Measurements from ENCODE around the gene KIDINS220.

The KIDINS220 gene

DNA sequence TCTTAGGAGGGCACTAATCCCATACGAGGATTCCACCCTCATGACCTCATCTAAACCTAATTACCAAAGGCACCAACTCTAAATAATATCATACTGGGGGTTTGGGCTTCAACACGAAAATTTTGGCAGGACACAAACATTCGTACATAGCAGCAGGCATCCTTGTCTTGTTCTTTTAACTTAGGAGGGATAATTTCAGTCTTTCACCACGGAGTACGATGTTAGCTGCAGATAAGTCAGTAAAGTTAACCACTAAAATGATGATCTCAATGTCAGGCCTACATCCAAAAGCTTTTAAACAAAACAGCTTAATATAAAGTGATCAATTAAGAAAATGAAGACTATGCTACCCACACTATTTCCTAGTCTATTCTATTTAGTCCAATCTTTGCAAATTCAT is 80.7 kb downstream of the KIDINS220 start:
- H3K9me3 ChIP-seq (ENCODE audit: control insufficient read depth in 1 of 2, low read length in 2 of 2) = peaks cover 0 to 9% of the 10 kb centered on the region in 2 donors
- H3K4me1 ChIP-seq (ENCODE audit: control insufficient read depth in 1 of 2, insufficient read depth in 2 of 2, low read length in 2 of 2) = no peaks in the 10 kb centered on the region
- H3K4me3 ChIP-seq (ENCODE audit: low read depth in 1 of 2, low read length in 2 of 2) = no peak overlapping the region
- peaks cover 7 to 16% of the 10 kb centered on the region in 2 donors for H3K36me3 ChIP-seq (ENCODE audit: control insufficient read depth in 1 of 2, insufficient read depth in 2 of 2, low read length in 2 of 2)
- no peak overlapping the region for H3K27ac ChIP-seq (ENCODE audit: low read depth, low read length)
- H3K9ac ChIP-seq (ENCODE audit: low read depth in 1 of 2, low read length in 2 of 2) = no peak overlapping the region
- H3K27me3 ChIP-seq (ENCODE audit: control insufficient read depth in 1 of 2, insufficient read depth in 2 of 2, low read length in 2 of 2) = no peaks in the 10 kb centered on the region

DNA sequence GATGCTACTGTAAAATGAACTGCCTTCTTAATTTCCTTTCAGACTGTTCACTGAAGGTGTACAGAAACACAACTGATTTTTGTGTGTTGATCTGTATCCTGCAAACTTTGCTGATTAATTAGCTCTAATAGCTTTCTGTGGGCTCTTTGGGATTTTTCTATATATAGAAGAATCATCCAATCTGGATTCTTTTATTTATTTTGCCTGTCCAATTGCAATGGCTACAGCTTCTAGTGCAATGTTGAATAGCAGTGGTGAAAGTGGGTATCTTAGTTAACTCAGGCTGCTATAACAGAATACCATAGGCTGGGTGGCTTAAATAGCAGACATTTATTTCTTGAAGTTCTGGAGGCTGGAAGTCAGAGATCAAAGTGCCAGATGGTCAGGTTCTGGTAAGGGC is 81.2 kb downstream of the KIDINS220 start:
- H3K9ac ChIP-seq (ENCODE audit: low read depth in 1 of 2, low read length in 2 of 2) = no peak overlapping the region
- no peaks in the 10 kb centered on the region for H3K4me1 ChIP-seq (ENCODE audit: control insufficient read depth in 1 of 2, insufficient read depth in 2 of 2, low read length in 2 of 2)
- peaks cover 7 to 16% of the 10 kb centered on the region in 2 donors for H3K36me3 ChIP-seq (ENCODE audit: control insufficient read depth in 1 of 2, insufficient read depth in 2 of 2, low read length in 2 of 2)
- H3K4me3 ChIP-seq (ENCODE audit: low read depth in 1 of 2, low read length in 2 of 2) = no peak overlapping the region
- no peak overlapping the region for H3K27ac ChIP-seq (ENCODE audit: low read depth, low read length)
- no peaks in the 10 kb centered on the region for H3K27me3 ChIP-seq (ENCODE audit: control insufficient read depth in 1 of 2, insufficient read depth in 2 of 2, low read length in 2 of 2)
- peaks cover 0 to 9% of the 10 kb centered on the region in 2 donors for H3K9me3 ChIP-seq (ENCODE audit: control insufficient read depth in 1 of 2, low read length in 2 of 2)

DNA sequence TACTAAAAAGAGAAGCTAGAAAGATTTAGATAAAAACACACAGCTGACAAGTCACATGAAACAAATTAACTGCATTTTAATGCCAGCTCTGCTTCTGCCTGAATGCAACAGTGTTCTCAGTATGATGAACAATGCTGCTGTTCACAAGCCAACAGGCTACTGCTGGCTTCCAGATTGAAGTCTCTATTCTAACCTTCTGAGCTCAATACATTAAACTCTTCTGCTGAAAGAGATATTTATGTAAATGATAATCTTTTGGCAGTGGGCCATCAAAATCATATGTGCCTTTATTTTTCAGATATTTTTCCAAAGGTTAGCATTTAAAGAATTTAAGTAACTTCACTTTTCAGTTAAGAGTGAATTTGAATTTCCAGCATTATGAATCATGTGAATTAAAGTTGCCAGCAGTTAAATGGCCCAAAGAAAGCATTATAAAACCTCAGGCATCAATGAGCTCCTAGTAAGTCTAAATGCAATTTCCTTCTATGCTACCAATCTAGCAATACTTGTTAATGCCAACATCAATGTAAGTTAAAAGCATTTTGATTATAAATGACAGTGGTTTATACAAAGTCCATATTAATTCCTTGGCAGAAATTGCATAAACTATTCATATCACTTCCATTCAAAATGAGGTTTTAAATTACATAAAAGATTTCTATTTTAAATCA is 83.2 kb downstream of the KIDINS220 start:
- H3K9me3 ChIP-seq (ENCODE audit: control insufficient read depth in 1 of 2, low read length in 2 of 2) = peaks cover 0 to 9% of the 10 kb centered on the region in 2 donors
- H3K36me3 ChIP-seq (ENCODE audit: control insufficient read depth in 1 of 2, insufficient read depth in 2 of 2, low read length in 2 of 2) = peaks cover 10 to 24% of the 10 kb centered on the region in 2 donors
- H3K9ac ChIP-seq (ENCODE audit: low read depth in 1 of 2, low read length in 2 of 2) = no peak overlapping the region

DNA sequence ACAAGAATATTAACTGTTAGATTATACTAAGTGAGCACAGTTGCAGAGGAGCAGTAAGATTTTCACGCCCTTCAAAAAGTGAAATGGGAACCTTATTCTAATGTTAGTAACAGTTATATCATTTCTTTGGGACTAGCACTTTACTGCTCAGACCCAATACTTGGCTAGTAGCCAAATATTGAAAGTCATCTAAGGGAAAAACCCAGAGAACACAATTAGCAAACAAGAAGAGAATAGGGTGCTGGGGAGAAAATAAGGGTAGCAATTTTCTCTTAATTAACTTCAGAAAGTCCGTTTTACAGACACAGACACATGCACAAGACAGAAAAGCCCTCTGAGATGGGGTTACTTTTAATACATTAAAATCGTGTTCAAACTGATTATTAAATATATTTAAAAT is 83.8 kb downstream of the KIDINS220 start:
- H3K36me3 ChIP-seq (ENCODE audit: control insufficient read depth in 1 of 2, insufficient read depth in 2 of 2, low read length in 2 of 2) = peaks cover 10 to 28% of the 10 kb centered on the region in 2 donors

More for the DNA sequence above, 83.2 kb downstream of the KIDINS220 start:
- H3K4me3 ChIP-seq (ENCODE audit: low read depth in 1 of 2, low read length in 2 of 2) = no peak overlapping the region
- H3K4me1 ChIP-seq (ENCODE audit: control insufficient read depth in 1 of 2, insufficient read depth in 2 of 2, low read length in 2 of 2) = no peaks in the 10 kb centered on the region
- H3K27me3 ChIP-seq (ENCODE audit: control insufficient read depth in 1 of 2, insufficient read depth in 2 of 2, low read length in 2 of 2) = no peaks in the 10 kb centered on the region
- H3K27ac ChIP-seq (ENCODE audit: low read depth, low read length) = no peak overlapping the region

DNA sequence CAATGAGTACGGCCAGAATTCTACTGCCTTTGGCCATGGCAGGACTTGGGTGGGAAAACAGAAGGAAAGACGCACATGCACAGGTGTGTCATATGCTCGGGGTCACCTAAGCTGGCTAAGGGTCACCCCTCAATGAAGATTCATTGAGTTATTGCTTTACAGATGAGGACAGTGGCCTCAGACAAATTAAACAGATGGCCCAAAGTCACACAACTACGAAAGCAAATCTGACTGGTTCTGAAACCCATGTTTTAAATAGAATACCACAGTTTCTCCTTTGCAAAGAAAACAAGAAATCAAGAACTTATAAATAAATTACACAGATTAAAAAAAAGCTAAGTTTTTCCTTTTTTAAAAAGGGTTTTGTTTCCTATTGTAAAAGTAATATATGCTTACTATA is 85.0 kb downstream of the KIDINS220 start:
- peaks cover 0 to 9% of the 10 kb centered on the region in 2 donors for H3K9me3 ChIP-seq (ENCODE audit: control insufficient read depth in 1 of 2, low read length in 2 of 2)
- peaks cover 10 to 25% of the 10 kb centered on the region in 2 donors for H3K36me3 ChIP-seq (ENCODE audit: control insufficient read depth in 1 of 2, insufficient read depth in 2 of 2, low read length in 2 of 2)

More for the DNA sequence above, 83.8 kb downstream of the KIDINS220 start:
- peaks cover 0 to 9% of the 10 kb centered on the region in 2 donors for H3K9me3 ChIP-seq (ENCODE audit: control insufficient read depth in 1 of 2, low read length in 2 of 2)
- H3K4me3 ChIP-seq (ENCODE audit: low read depth in 1 of 2, low read length in 2 of 2) = no peak overlapping the region
- no peak overlapping the region for H3K27ac ChIP-seq (ENCODE audit: low read depth, low read length)
- H3K9ac ChIP-seq (ENCODE audit: low read depth in 1 of 2, low read length in 2 of 2) = no peak overlapping the region
- no peaks in the 10 kb centered on the region for H3K4me1 ChIP-seq (ENCODE audit: control insufficient read depth in 1 of 2, insufficient read depth in 2 of 2, low read length in 2 of 2)
- H3K27me3 ChIP-seq (ENCODE audit: control insufficient read depth in 1 of 2, insufficient read depth in 2 of 2, low read length in 2 of 2) = no peaks in the 10 kb centered on the region

DNA sequence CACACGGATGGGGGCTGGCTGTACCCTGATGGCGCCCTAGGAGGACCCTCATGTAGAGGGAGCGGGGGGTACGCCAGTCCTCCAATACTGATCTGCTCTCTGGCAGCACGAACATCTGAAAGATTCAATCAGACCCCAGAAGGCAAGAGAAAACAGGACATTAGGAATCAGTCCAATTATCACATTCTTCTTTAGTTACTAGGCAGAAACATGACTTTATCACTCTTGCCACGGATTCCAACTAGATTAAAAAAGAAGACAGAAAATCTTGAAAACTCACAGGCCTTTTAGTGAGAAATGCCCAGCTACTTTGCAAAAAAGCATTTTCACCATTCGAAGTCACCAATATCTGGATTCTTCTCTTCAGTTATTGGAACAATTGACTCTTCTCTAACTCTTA is 87.2 kb downstream of the KIDINS220 start:
- Histone ChIP-seq H3K4me1 (ENCODE audit: control insufficient read depth in 1 of 2, insufficient read depth in 2 of 2, low read length in 2 of 2) (no peaks in the 10 kb centered on the region), H3K9ac (ENCODE audit: low read depth in 1 of 2, low read length in 2 of 2) (no peak overlapping the region), H3K36me3 (ENCODE audit: control insufficient read depth in 1 of 2, insufficient read depth in 2 of 2, low read length in 2 of 2) (peaks cover 9 to 20% of the 10 kb centered on the region in 2 donors), H3K4me3 (ENCODE audit: low read depth in 1 of 2, low read length in 2 of 2) (no peak overlapping the region), H3K27ac (ENCODE audit: low read depth, low read length) (no peak overlapping the region), H3K9me3 (ENCODE audit: control insufficient read depth in 1 of 2, low read length in 2 of 2) (no peaks in the 10 kb centered on the region), H3K27me3 (ENCODE audit: control insufficient read depth in 1 of 2, insufficient read depth in 2 of 2, low read length in 2 of 2) (no peaks in the 10 kb centered on the region)

More for the DNA sequence above, 85.0 kb downstream of the KIDINS220 start:
- Histone ChIP-seq H3K27ac (ENCODE audit: low read depth, low read length) (no peak overlapping the region), H3K9ac (ENCODE audit: low read depth in 1 of 2, low read length in 2 of 2) (no peak overlapping the region), H3K4me1 (ENCODE audit: control insufficient read depth in 1 of 2, insufficient read depth in 2 of 2, low read length in 2 of 2) (no peaks in the 10 kb centered on the region), H3K4me3 (ENCODE audit: low read depth in 1 of 2, low read length in 2 of 2) (no peak overlapping the region), H3K27me3 (ENCODE audit: control insufficient read depth in 1 of 2, insufficient read depth in 2 of 2, low read length in 2 of 2) (no peaks in the 10 kb centered on the region)

DNA sequence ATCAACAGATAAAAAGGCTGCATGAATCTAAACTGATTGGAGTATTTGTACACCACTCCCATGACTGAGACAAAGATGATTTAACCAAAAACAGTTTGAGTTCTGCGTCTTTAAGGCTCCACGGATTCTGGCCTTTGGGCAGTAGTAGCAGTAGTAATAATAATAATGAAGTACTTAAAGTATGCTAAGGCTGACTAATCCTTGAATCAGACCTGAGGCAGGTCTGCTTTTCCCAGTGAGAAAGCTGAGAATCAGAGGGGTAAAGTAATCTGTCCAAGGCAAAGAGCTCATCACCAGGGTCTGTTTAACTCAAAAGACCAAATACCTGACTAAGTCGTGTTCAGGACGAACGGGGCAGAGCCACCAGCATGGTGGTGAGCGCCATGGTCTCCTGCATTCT is 94.2 kb downstream of the KIDINS220 start:
- no peaks in the 10 kb centered on the region for H3K27me3 ChIP-seq (ENCODE audit: control insufficient read depth in 1 of 2, insufficient read depth in 2 of 2, low read length in 2 of 2)

DNA sequence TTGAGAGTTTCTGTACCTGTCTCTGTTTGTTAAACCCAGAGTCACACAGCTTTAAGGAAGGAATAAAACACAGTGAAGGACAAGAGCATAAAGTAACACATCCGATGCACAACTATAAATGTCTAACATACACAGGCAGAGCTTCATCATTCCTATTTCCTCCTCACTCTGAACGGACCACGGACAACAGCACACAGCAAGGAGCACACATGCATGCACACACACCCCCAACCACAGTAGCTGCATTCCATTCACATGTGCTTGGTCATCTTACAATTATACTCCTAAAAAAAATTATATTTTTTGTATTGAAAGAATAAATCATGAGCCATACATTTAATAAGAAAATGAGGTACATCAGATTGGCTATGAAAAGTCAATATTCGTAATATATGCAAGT is 97.3 kb downstream of the KIDINS220 start:
- Histone ChIP-seq H3K36me3 (ENCODE audit: control insufficient read depth in 1 of 2, insufficient read depth in 2 of 2, low read length in 2 of 2) (peaks cover 14 to 21% of the 10 kb centered on the region in 2 donors), H3K27me3 (ENCODE audit: control insufficient read depth in 1 of 2, insufficient read depth in 2 of 2, low read length in 2 of 2) (no peaks in the 10 kb centered on the region), H3K9me3 (ENCODE audit: control insufficient read depth in 1 of 2, low read length in 2 of 2) (no peaks in the 10 kb centered on the region), H3K27ac (ENCODE audit: low read depth, low read length) (no peak overlapping the region), H3K9ac (ENCODE audit: low read depth in 1 of 2, low read length in 2 of 2) (no peak overlapping the region), H3K4me3 (ENCODE audit: low read depth in 1 of 2, low read length in 2 of 2) (no peak overlapping the region), H3K4me1 (ENCODE audit: control insufficient read depth in 1 of 2, insufficient read depth in 2 of 2, low read length in 2 of 2) (no peaks in the 10 kb centered on the region)

More for the DNA sequence above, 94.2 kb downstream of the KIDINS220 start:
- H3K9me3 ChIP-seq (ENCODE audit: control insufficient read depth in 1 of 2, low read length in 2 of 2) = no peaks in the 10 kb centered on the region
- H3K4me3 ChIP-seq (ENCODE audit: low read depth in 1 of 2, low read length in 2 of 2) = no peak overlapping the region
- H3K9ac ChIP-seq (ENCODE audit: low read depth in 1 of 2, low read length in 2 of 2) = no peak overlapping the region
- no peaks in the 10 kb centered on the region for H3K4me1 ChIP-seq (ENCODE audit: control insufficient read depth in 1 of 2, insufficient read depth in 2 of 2, low read length in 2 of 2)
- H3K36me3 ChIP-seq (ENCODE audit: control insufficient read depth in 1 of 2, insufficient read depth in 2 of 2, low read length in 2 of 2) = peaks cover 10 to 23% of the 10 kb centered on the region in 2 donors
- H3K27ac ChIP-seq (ENCODE audit: low read depth, low read length) = no peak overlapping the region

DNA sequence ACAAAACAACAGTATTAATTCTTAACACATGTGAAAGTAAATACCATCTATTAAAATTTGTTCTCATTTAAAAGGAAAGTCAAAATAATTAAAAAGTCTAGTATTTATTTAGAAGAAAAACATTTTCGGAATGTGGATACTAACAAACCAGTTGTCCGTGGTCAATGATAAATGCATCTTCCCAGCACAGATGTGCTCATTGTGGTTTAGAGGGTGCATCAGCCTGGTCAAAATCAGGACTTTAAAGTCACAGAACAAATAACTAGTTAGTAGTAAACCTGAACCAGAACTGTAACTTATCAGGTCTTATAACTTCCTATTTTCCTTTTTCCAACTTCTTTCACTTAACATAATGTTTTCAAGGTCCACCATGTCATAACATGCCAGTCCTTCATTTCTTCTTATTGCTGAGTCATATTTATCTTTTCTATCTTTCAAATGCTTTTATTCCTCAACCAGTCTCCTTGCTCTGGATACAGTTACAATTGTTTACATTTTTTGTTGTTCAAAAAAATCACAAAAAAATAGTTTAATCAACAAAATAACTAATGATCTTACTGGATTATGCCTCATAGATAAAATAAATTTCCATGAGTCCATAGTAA is 99.7 kb downstream of the KIDINS220 start:
- H3K27ac ChIP-seq (ENCODE audit: low read depth, low read length) = no peak overlapping the region
- H3K36me3 ChIP-seq (ENCODE audit: control insufficient read depth in 1 of 2, insufficient read depth in 2 of 2, low read length in 2 of 2) = peaks cover 21 to 23% of the 10 kb centered on the region in 2 donors
- H3K9me3 ChIP-seq (ENCODE audit: control insufficient read depth in 1 of 2, low read length in 2 of 2) = no peaks in the 10 kb centered on the region
- no peak overlapping the region for H3K4me3 ChIP-seq (ENCODE audit: low read depth in 1 of 2, low read length in 2 of 2)
- no peak overlapping the region for H3K9ac ChIP-seq (ENCODE audit: low read depth in 1 of 2, low read length in 2 of 2)
- no peaks in the 10 kb centered on the region for H3K4me1 ChIP-seq (ENCODE audit: control insufficient read depth in 1 of 2, insufficient read depth in 2 of 2, low read length in 2 of 2)
- no peaks in the 10 kb centered on the region for H3K27me3 ChIP-seq (ENCODE audit: control insufficient read depth in 1 of 2, insufficient read depth in 2 of 2, low read length in 2 of 2)

DNA sequence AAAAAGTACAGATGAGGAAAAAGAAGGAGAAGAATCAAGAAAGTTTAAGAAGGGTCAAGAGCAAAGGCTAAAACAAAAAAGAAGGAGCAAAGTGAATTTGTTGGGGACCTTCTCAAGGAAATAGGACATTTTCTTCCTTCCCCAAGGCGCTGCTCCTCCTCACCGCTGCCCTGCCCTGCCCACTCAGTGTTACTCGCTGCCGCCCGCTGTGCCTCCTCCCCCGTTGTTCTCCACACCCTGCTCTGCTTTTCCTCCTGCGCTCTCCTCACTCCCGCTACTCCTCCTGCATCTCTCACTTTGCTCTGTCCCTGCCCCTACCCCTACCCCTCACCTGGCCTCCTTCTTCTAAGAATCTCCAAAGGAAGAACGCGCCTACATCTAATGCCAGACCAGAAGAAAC is 104.8 kb downstream of the KIDINS220 start:
- Histone ChIP-seq H3K27ac (ENCODE audit: low read depth, low read length) (no peak overlapping the region), H3K9ac (ENCODE audit: low read depth in 1 of 2, low read length in 2 of 2) (no peak overlapping the region), H3K36me3 (ENCODE audit: control insufficient read depth in 1 of 2, insufficient read depth in 2 of 2, low read length in 2 of 2) (peaks cover 29 to 42% of the 10 kb centered on the region in 2 donors), H3K4me1 (ENCODE audit: control insufficient read depth in 1 of 2, insufficient read depth in 2 of 2, low read length in 2 of 2) (no peaks in the 10 kb centered on the region), H3K4me3 (ENCODE audit: low read depth in 1 of 2, low read length in 2 of 2) (no peak overlapping the region), H3K9me3 (ENCODE audit: control insufficient read depth in 1 of 2, low read length in 2 of 2) (no peaks in the 10 kb centered on the region), H3K27me3 (ENCODE audit: control insufficient read depth in 1 of 2, insufficient read depth in 2 of 2, low read length in 2 of 2) (no peaks in the 10 kb centered on the region)

Data from duodenal mucosa (tissue), 2 donors.